Ovary (tissue), 9 donors: ENCODE measurements around the gene ANKRD6. TPM values are rescaled to one million over a fixed set of nuclear protein-coding genes. Genes with fewer than 3 reads are reported as not detected.

Experiments
- DNase-seq, 5 donors: peaks; one replicate each; pipeline ENCODE4 v3.0.0-alpha.2; 2019 to 2020
- H3K27ac ChIP-seq, 2 donors: fragments of 200-600 bp; one replicate each; pipeline versions ENCODE4 v1.5.1 to v1.8.0; 2019 to 2022
- H3K27me3 ChIP-seq: fragments of 200-600 bp; one replicate; pipeline ENCODE4 v1.8.0; 2022
- H3K36me3 ChIP-seq: fragments of 200-600 bp; sonication (generic); one replicate; pipeline ENCODE4 v1.5.1; 2019
- H3K4me1 ChIP-seq: one replicate; pipeline ENCODE4 v1.8.1; 2013; ENCODE audit warnings: mild to moderate bottlenecking, moderate library complexity; ENCODE audit not compliant: insufficient read depth
- H3K4me3 ChIP-seq: fragments of 200-600 bp; sonication (generic); one replicate; pipeline ENCODE4 v1.5.1; 2017
- H3K9me3 ChIP-seq, 2 donors: fragments of 200-600 bp in 1 of 2; sonication (generic) in 1 of 2; one replicate each; pipeline versions ENCODE4 v1.5.1 to v1.8.1; 2013 to 2019; ENCODE audit warnings: mild to moderate bottlenecking in 1 of 2, moderate library complexity in 1 of 2
- CTCF ChIP-seq, 3 donors: fragments of 450-650 bp in 2 of 3; fragments of 200-600 bp in 1 of 3; IDR thresholded peaks; one replicate each; pipeline versions ENCODE4 v1.5.1 to v1.8.0; 2016 to 2022; ENCODE audit warnings: antibody characterized with exemption in 3 of 3, mild to moderate bottlenecking in 1 of 3
- EP300 ChIP-seq: sonication (generic); formaldehyde crosslinking; IDR thresholded peaks from one replicate; pipeline ENCODE4 v1.6.1; 2017; ENCODE audit warnings: antibody characterized with exemption
- POLR2A ChIP-seq: fragments of 450-650 bp; IDR thresholded peaks from one replicate; pipeline ENCODE4 v1.6.1; 2017; ENCODE audit warnings: antibody characterized with exemption, mild to moderate bottlenecking, moderate library complexity
- WGBS, 3 donors: extraction: QIAGEN DNeasy Blood & Tissue Kit in 1 of 3; methylation state at CpG; one replicate each; pipeline versions ENCODE4 v1.1.5 to v1.1.7; 2013 to 2017; 5-methylcytosine and 5-hydroxymethylcytosine counted together
- intact Hi-C, 4 donors: fragments of 100-400 bp; cut with DNase I; formaldehyde crosslinking; loops; one replicate each; pipeline versions ENCODE4 v1.11.0 to v1.15.1; 2022 to 2023
- polyA plus RNA-seq, 2 donors: library from polyadenylated mRNA; stranded (reverse); fragments of 200-250 nt in 1 of 2; fragments of 350-450 nt in 1 of 2; fragmentation: Illumina TruSeq in 1 of 2; extraction: RNeasy Lipid Tissue Mini Kit (QIAGEN cat#74804) in 1 of 2; gene quantifications; one replicate each; pipeline ENCODE4 v1.2.3, GENCODE V29; 2013 to 2014
- total RNA-seq, 7 donors: library from RNA; depleted of rRNA in 2 of 7; stranded (reverse); fragments of >200 nt in 2 of 7; fragmentation: NEBNext Ultra II Directional in 3 of 7; extraction: Animal tissue kit (Norgen Biotek cat#: 25700) in 3 of 7; gene quantifications; one replicate each; pipeline versions ENCODE4 v1.1.0 to v1.2.4, GENCODE V29; 2016 to 2023
- donor health status: DM: no; HTN: no; CAD: no; lungs with moderate emphysema.
- donor health status: DM: no; HTN: no; CAD: no.
- donor health status: Bipolar disorder and iron deficiency.
- donor health status: DM: yes; HTN: yes; CAD: no.
- donor health status: DM: no; HTN: no; CAD: no.
- donor health status: DM: yes; HTN: yes; CAD: no.

The ANKRD6 gene
- total and polyA plus RNA-seq, 9 donors: 14.7 to 50.1 (median 25.6) TPM

- TF ChIP-seq POLR2A (no peak), CTCF (IDR thresholded peaks at IDR 0.05) (no peak), EP300 (no peak)
- DNase-seq: no peak
- H3K36me3 ChIP-seq: no peaks in the 10 kb centered on the region
- H3K27me3 ChIP-seq: no peaks in the 10 kb centered on the region
- no peak overlapping the region for H3K27ac ChIP-seq
- intact Hi-C loops: no loop called here
- peaks cover 6% of the 10 kb centered on the region for H3K4me1 ChIP-seq
- WGBS, 3 donors: 70 to 74% (median 71%) methylated on average over 4 of the region's 4 CpGs
- H3K9me3 ChIP-seq: no peaks in the 10 kb centered on the region
- no peak overlapping the region for H3K4me3 ChIP-seq
Observed at GRCh38 chr6:89471287-89471867, 38.4 kb downstream of the ANKRD6 start.

- Histone ChIP-seq H3K4me3 (no peak overlapping the region), H3K27me3 (no peaks in the 10 kb centered on the region), H3K4me1 (peaks cover 6% of the 10 kb centered on the region), H3K27ac (no peak overlapping the region), H3K36me3 (no peaks in the 10 kb centered on the region), H3K9me3 (no peaks in the 10 kb centered on the region)
- DNase-seq: no peak
- TF ChIP-seq POLR2A (no peak), EP300 (no peak), CTCF (IDR thresholded peaks at IDR 0.05) (no peak)
- intact Hi-C loops: no loop called here
- 50 to 51% (median 50%) methylated on average over 2 of the region's 2 CpGs for WGBS, 3 donors
Observed at GRCh38 chr6:89475101-89475500, 42.1 kb downstream of the ANKRD6 start.

- no peak for TF ChIP-seq EP300
- no peak for TF ChIP-seq CTCF (IDR thresholded peaks at IDR 0.05)
- no peak for DNase-seq
- intact Hi-C loops: no loop called here
- Histone ChIP-seq H3K4me1 (peaks cover 6% of the 10 kb centered on the region), H3K36me3 (no peaks in the 10 kb centered on the region), H3K9me3 (no peaks in the 10 kb centered on the region), H3K27ac (no peak overlapping the region), H3K27me3 (no peaks in the 10 kb centered on the region), H3K4me3 (no peak overlapping the region)
Observed at GRCh38 chr6:89475634-89476033, 42.7 kb downstream of the ANKRD6 start.

- no peaks in the 10 kb centered on the region for H3K36me3 ChIP-seq
Observed at GRCh38 chr6:89479897-89480296, 46.9 kb downstream of the ANKRD6 start.

More at GRCh38 chr6:89479897-89480296, 46.9 kb downstream of the ANKRD6 start:
- Histone ChIP-seq H3K9me3 (no peaks in the 10 kb centered on the region), H3K27ac (no peak overlapping the region), H3K27me3 (no peaks in the 10 kb centered on the region), H3K4me1 (peaks cover 21% of the 10 kb centered on the region), H3K4me3 (no peak overlapping the region)
- intact Hi-C loops: no loop called here
- TF ChIP-seq POLR2A (no peak), CTCF (IDR thresholded peaks at IDR 0.05) (no peak)
- no peak for DNase-seq
- WGBS, 3 donors: 91 to 92% (median 91%) methylated on average over 2 of the region's 2 CpGs
